ENCODE results near the gene RND1.

The RND1 gene

DNA sequence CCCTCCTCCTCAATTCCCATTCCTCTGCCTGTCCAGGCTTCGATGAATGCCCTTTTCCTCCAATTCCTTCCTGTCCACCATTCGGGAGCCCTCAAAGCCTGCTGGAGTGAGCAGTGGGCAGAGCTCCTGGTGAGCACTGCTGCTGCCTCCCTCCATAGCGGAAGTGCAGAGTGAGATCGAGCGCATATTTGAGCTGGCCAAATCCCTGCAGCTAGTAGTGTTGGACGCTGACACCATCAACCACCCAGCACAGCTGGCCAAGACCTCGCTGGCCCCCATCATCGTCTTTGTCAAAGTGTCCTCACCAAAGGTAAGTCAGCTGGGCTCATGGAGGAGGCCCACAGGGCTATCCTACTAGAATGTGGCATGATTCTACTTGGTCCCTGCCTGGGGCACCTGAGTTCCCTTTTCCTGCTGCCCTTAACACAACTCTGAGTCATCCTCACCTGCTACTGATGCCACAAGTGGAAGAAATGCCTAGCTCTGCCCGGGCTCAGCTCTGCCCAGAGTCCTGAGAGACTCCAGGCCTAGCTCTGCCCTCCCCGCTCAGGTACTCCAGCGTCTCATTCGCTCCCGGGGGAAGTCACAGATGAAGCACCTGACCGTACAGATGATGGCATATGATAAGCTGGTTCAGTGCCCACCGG, 39.3 kb downstream of the RND1 start:
- H3K79me2 ChIP-seq (ENCODE audit: control insufficient read depth, low read length): no peaks in the 10 kb centered on the region
- no peaks in the 10 kb centered on the region for H3K9me3 ChIP-seq (ENCODE audit: control insufficient read depth, insufficient read depth, low read length)
- no peak overlapping the region for H3K27ac ChIP-seq (ENCODE audit: low read depth, low read length)
- H3K4me1 ChIP-seq (ENCODE audit: control insufficient read depth, low read length): peaks cover 11% of the 10 kb centered on the region
- H3K36me3 ChIP-seq (ENCODE audit: control insufficient read depth, low read length): peaks cover 35% of the 10 kb centered on the region
- H3F3A ChIP-seq (ENCODE audit: control insufficient read depth, insufficient read depth): 0 out of 2 replicates have a peak, but pooled peaks cover 4% of the 10 kb centered on the region
- H4K20me1 ChIP-seq (ENCODE audit: control insufficient read depth, insufficient read depth, low read depth, low read length): no peaks in the 10 kb centered on the region
- no peaks in the 10 kb centered on the region for H3K9me2 ChIP-seq (replicated peaks; ENCODE audit: control insufficient read depth, low read length)
- peaks cover 5% of the 10 kb centered on the region; the same call in 1 of the 2 replicates for H3K27me3 ChIP-seq (ENCODE audit: control insufficient read depth, low read length)
- no peak overlapping the region for H3K4me3 ChIP-seq (ENCODE audit: low read length)
- H3K4me2 ChIP-seq (ENCODE audit: low read length): no peak overlapping the region
- TF ChIP-seq EZH2phosphoT487 (IDR thresholded peaks at IDR 0.05; ENCODE audit: borderline replicate concordance, low read length): no peak
- TF ChIP-seq, protein P1, sequence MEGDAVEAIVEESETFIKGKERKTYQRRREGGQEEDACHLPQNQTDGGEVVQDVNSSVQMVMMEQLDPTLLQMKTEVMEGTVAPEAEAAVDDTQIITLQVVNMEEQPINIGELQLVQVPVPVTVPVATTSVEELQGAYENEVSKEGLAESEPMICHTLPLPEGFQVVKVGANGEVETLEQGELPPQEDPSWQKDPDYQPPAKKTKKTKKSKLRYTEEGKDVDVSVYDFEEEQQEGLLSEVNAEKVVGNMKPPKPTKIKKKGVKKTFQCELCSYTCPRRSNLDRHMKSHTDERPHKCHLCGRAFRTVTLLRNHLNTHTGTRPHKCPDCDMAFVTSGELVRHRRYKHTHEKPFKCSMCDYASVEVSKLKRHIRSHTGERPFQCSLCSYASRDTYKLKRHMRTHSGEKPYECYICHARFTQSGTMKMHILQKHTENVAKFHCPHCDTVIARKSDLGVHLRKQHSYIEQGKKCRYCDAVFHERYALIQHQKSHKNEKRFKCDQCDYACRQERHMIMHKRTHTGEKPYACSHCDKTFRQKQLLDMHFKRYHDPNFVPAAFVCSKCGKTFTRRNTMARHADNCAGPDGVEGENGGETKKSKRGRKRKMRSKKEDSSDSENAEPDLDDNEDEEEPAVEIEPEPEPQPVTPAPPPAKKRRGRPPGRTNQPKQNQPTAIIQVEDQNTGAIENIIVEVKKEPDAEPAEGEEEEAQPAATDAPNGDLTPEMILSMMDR (IDR thresholded peaks at IDR 0.05; ENCODE audit: low read depth, low read length, poor library complexity, severe bottlenecking): no peak

DNA sequence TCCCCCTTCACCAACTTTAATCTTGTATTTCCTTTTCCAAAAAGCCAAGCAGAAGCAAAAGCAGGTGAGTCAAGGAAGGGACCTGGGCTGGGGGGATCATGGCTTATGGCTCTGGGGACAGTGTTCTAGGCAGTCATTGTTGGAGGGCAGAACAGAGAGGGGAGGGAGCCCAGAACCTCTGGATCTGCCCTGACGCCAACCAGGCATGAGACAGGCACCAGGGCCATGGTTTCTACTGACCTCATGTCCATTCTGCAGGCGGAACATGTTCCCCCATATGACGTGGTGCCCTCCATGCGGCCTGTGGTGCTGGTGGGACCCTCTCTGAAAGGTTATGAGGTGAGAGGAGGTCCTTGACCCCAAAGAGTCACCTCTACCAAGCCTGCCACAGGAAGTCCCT, 40.8 kb downstream of the RND1 start:
- Histone ChIP-seq H3K27ac (ENCODE audit: low read depth, low read length) (no peak overlapping the region), H3K4me2 (ENCODE audit: low read length) (no peak overlapping the region), H3K9me2 (replicated peaks; ENCODE audit: control insufficient read depth, low read length) (no peaks in the 10 kb centered on the region), H4K20me1 (ENCODE audit: control insufficient read depth, insufficient read depth, low read depth, low read length) (no peaks in the 10 kb centered on the region), H3F3A (ENCODE audit: control insufficient read depth, insufficient read depth) (0 out of 2 replicates have a peak, but pooled peaks cover 4% of the 10 kb centered on the region), H3K79me2 (ENCODE audit: control insufficient read depth, low read length) (no peaks in the 10 kb centered on the region), H3K27me3 (ENCODE audit: control insufficient read depth, low read length) (peaks cover 5% of the 10 kb centered on the region; the same call in 1 of the 2 replicates), H3K4me1 (ENCODE audit: control insufficient read depth, low read length) (peaks cover 11% of the 10 kb centered on the region), H3K9me3 (ENCODE audit: control insufficient read depth, insufficient read depth, low read length) (no peaks in the 10 kb centered on the region), H3K4me3 (ENCODE audit: low read length) (no peak overlapping the region), H3K36me3 (ENCODE audit: control insufficient read depth, low read length) (peaks cover 20% of the 10 kb centered on the region)
- TF ChIP-seq EZH2phosphoT487 (IDR thresholded peaks at IDR 0.05; ENCODE audit: borderline replicate concordance, low read length): no peak
- TF ChIP-seq, protein P1 (IDR thresholded peaks at IDR 0.05; ENCODE audit: low read depth, low read length, poor library complexity, severe bottlenecking): no peak

DNA sequence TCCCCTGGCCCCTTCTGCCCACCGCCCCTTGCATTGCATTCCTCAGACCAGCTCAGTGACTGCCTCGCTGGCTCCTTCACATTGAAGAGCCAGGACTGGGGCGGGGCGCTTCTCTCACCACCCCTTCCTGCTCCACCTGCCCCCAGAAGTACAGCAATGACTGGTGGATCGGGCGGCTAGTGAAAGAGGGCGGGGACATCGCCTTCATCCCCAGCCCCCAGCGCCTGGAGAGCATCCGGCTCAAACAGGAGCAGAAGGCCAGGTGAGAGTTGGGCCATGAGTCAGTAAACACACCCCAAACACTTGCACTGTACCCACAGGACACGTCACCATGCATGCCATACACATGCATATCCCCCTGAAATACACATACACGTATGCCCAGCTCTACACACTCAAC, 41.6 kb downstream of the RND1 start:
- no peaks in the 10 kb centered on the region for H3K9me2 ChIP-seq (replicated peaks; ENCODE audit: control insufficient read depth, low read length)
- H3K9me3 ChIP-seq (ENCODE audit: control insufficient read depth, insufficient read depth, low read length): no peaks in the 10 kb centered on the region
- H3K36me3 ChIP-seq (ENCODE audit: control insufficient read depth, low read length): peaks cover 12% of the 10 kb centered on the region
- H3K27me3 ChIP-seq (ENCODE audit: control insufficient read depth, low read length): peaks cover 5% of the 10 kb centered on the region; the same call in 1 of the 2 replicates
- peak overlapping the region; percentile 24; the same call in 1 of the 2 replicates for H3K4me2 ChIP-seq (ENCODE audit: low read length)
- peaks cover 11% of the 10 kb centered on the region for H3K4me1 ChIP-seq (ENCODE audit: control insufficient read depth, low read length)
- no peak overlapping the region for H3K27ac ChIP-seq (ENCODE audit: low read depth, low read length)
- no peaks in the 10 kb centered on the region for H3K79me2 ChIP-seq (ENCODE audit: control insufficient read depth, low read length)
- 0 out of 2 replicates have a peak, but pooled peaks cover 4% of the 10 kb centered on the region for H3F3A ChIP-seq (ENCODE audit: control insufficient read depth, insufficient read depth)
- no peaks in the 10 kb centered on the region for H4K20me1 ChIP-seq (ENCODE audit: control insufficient read depth, insufficient read depth, low read depth, low read length)
- no peak overlapping the region for H3K4me3 ChIP-seq (ENCODE audit: low read length)
- TF ChIP-seq, protein P1 (IDR thresholded peaks at IDR 0.05; ENCODE audit: low read depth, low read length, poor library complexity, severe bottlenecking): no peak
- no peak for TF ChIP-seq EZH2phosphoT487 (IDR thresholded peaks at IDR 0.05; ENCODE audit: borderline replicate concordance, low read length)
